Suprapubic skin (tissue), 4 donors: ENCODE measurements around the gene ANKRD34C. TPM values are rescaled to one million over a fixed set of nuclear protein-coding genes. Genes with fewer than 3 reads are reported as not detected.

Source experiments
- DNase-seq, 2 donors: peaks; one replicate each; pipeline ENCODE4 v3.0.0-alpha.2; 2019; ENCODE audit warnings: low spot score in 2 of 2
- H3K27ac ChIP-seq: fragments of 200-600 bp; sonication (generic); one replicate; pipeline ENCODE4 v1.5.1; 2019
- H3K27me3 ChIP-seq: fragments of 200-600 bp; sonication (generic); one replicate; pipeline ENCODE4 v1.5.1; 2019
- H3K36me3 ChIP-seq: fragments of 200-600 bp; sonication (generic); one replicate; pipeline ENCODE4 v1.5.1; 2019
- H3K4me1 ChIP-seq: fragments of 200-600 bp; sonication (generic); one replicate; pipeline ENCODE4 v1.5.1; 2019
- H3K4me3 ChIP-seq: fragments of 200-600 bp; sonication (generic); one replicate; pipeline ENCODE4 v1.5.1; 2019; ENCODE audit warnings: mild to moderate bottlenecking
- H3K9me3 ChIP-seq: fragments of 200-600 bp; sonication (generic); one replicate; pipeline ENCODE4 v1.5.1; 2019
- CTCF ChIP-seq, 2 donors: fragments of 200-600 bp in 1 of 2; fragments of 450-650 bp in 1 of 2; sonication (generic) in 1 of 2; IDR thresholded peaks; one replicate each; pipeline ENCODE4 v1.5.1; 2016 to 2019; ENCODE audit warnings: antibody characterized with exemption in 2 of 2, mild to moderate bottlenecking in 1 of 2, moderate library complexity in 1 of 2
- EP300 ChIP-seq: sonication (generic); formaldehyde crosslinking; IDR thresholded peaks from one replicate; pipeline ENCODE4 v1.6.1; 2017; ENCODE audit warnings: antibody characterized with exemption
- POLR2A ChIP-seq, 2 donors: fragments of 450-650 bp; IDR thresholded peaks; one replicate each; pipeline ENCODE4 v1.6.1; 2017; ENCODE audit warnings: antibody characterized with exemption in 2 of 2, mild to moderate bottlenecking in 2 of 2, moderate library complexity in 2 of 2
- POLR2AphosphoS5 ChIP-seq, 3 donors: sonication (generic); formaldehyde crosslinking; IDR thresholded peaks; one replicate each; pipeline ENCODE4 v1.6.1; 2017; ENCODE audit warnings: antibody characterized with exemption in 3 of 3
- WGBS: methylation state at CpG from one replicate; pipeline ENCODE4 v1.1.5; 2018; 5-methylcytosine and 5-hydroxymethylcytosine counted together
- total RNA-seq, 4 donors: library from RNA; depleted of rRNA; stranded (reverse); fragments of >200 nt; gene quantifications; one replicate each; pipeline ENCODE4 v1.1.0, GENCODE V29; 2016

Gene ANKRD34C
- total RNA-seq, 4 donors from 2014 or later, result not detected

GRCh38 chr15:79299126-79299840, 16.8 kb downstream of the ANKRD34C start:
- Histone ChIP-seq H3K4me1 (no peaks in the 10 kb centered on the region), H3K4me3 (no peak overlapping the region), H3K36me3 (no peaks in the 10 kb centered on the region), H3K27me3 (peaks cover 28% of the 10 kb centered on the region), H3K9me3 (no peaks in the 10 kb centered on the region), H3K27ac (no peak overlapping the region)
- 79% methylated on average over 7 of the region's 7 CpGs for WGBS
- TF ChIP-seq EP300, result no peak
- TF ChIP-seq POLR2AphosphoS5 (IDR thresholded peaks at IDR 0.05), result no peak
- no peak for TF ChIP-seq CTCF (IDR thresholded peaks at IDR 0.05)
- TF ChIP-seq POLR2A (IDR thresholded peaks at IDR 0.05), result no peak
- no peak for DNase-seq

- no peak for TF ChIP-seq EP300
- TF ChIP-seq POLR2AphosphoS5 (IDR thresholded peaks at IDR 0.05), result no peak
- no peak for TF ChIP-seq POLR2A (IDR thresholded peaks at IDR 0.05)
- Histone ChIP-seq H3K36me3 (no peaks in the 10 kb centered on the region), H3K4me1 (no peaks in the 10 kb centered on the region), H3K27ac (no peak overlapping the region), H3K4me3 (no peak overlapping the region), H3K9me3 (no peaks in the 10 kb centered on the region), H3K27me3 (peaks cover 34% of the 10 kb centered on the region)
- no peak for DNase-seq
- WGBS, result 65% methylated on average over 1 of the region's 1 CpG
Measured at GRCh38 chr15:79299841-79300235, 17.3 kb downstream of the ANKRD34C start.

- Histone ChIP-seq H3K27me3 (peaks cover 23% of the 10 kb centered on the region), H3K27ac (no peak overlapping the region), H3K4me1 (peaks cover 17% of the 10 kb centered on the region), H3K36me3 (no peaks in the 10 kb centered on the region), H3K4me3 (no peak overlapping the region), H3K9me3 (no peaks in the 10 kb centered on the region)
- WGBS, result 60% methylated on average over 4 of the region's 4 CpGs
- no peak for TF ChIP-seq POLR2A (IDR thresholded peaks at IDR 0.05)
- no peak for TF ChIP-seq CTCF (IDR thresholded peaks at IDR 0.05)
- no peak for TF ChIP-seq POLR2AphosphoS5 (IDR thresholded peaks at IDR 0.05)
- no peak for TF ChIP-seq EP300
- DNase-seq, result no peak
Measured at GRCh38 chr15:79307251-79307650, 24.7 kb downstream of the ANKRD34C start.

GRCh38 chr15:79308874-79309273, 26.4 kb downstream of the ANKRD34C start:
- H3K36me3 ChIP-seq, result peaks cover 4% of the 10 kb centered on the region
- TF ChIP-seq EP300 (no peak), CTCF (IDR thresholded peaks at IDR 0.05) (no peak), POLR2A (IDR thresholded peaks at IDR 0.05) (no peak), POLR2AphosphoS5 (IDR thresholded peaks at IDR 0.05) (no peak)
- 30% methylated on average over 2 of the region's 2 CpGs for WGBS
- no peak overlapping the region for H3K4me3 ChIP-seq
- H3K27me3 ChIP-seq, result peaks cover 17% of the 10 kb centered on the region
- no peak overlapping the region for H3K27ac ChIP-seq
- no peaks in the 10 kb centered on the region for H3K9me3 ChIP-seq
- no peak for DNase-seq
- peaks cover 32% of the 10 kb centered on the region for H3K4me1 ChIP-seq

- H3K4me1 ChIP-seq, result peaks cover 46% of the 10 kb centered on the region
- no peaks in the 10 kb centered on the region for H3K9me3 ChIP-seq
- no peak overlapping the region for H3K27ac ChIP-seq
- DNase-seq, result no peak
- WGBS, result 5% methylated on average over 8 of the region's 17 CpGs
- peaks cover 22% of the 10 kb centered on the region for H3K36me3 ChIP-seq
- peak overlapping the region; percentile 90 for H3K4me3 ChIP-seq
- TF ChIP-seq CTCF (IDR thresholded peaks at IDR 0.05), result no peak
- no peak for TF ChIP-seq POLR2A (IDR thresholded peaks at IDR 0.05)
- no peak for TF ChIP-seq EP300
- no peak for TF ChIP-seq POLR2AphosphoS5 (IDR thresholded peaks at IDR 0.05)
- peaks cover 4% of the 10 kb centered on the region for H3K27me3 ChIP-seq
Measured at GRCh38 chr15:79310612-79310984, 28.1 kb downstream of the ANKRD34C start.
